HEK293T (cell line): ENCODE data around the gene SMG6.
"Not testable (repeated sequence)": the region's sequence is repeated elsewhere in the genome, so short reads cannot be mapped to it uniquely, and the experiment has no call there.

Experiments used
- CTCF ChIA-PET: fragments of 350-600 bp; formaldehyde crosslinking; extraction: SDS; loops from one replicate; lab custom pipeline; 2021; ENCODE audit warnings: antibody characterized with exemption, inconsistent platforms; lab: Yijun Ruan, JAX
- POLR2A ChIA-PET: fragments of 350-600 bp; formaldehyde crosslinking; extraction: SDS; loops from one replicate; lab custom pipeline; 2020; ENCODE audit warnings: antibody characterized with exemption, inconsistent platforms; lab: Yijun Ruan, JAX
- DNase-seq: peaks from one replicate; pipeline ENCODE4 v3.0.0; 2012; ENCODE audit warnings: mixed read lengths; ENCODE audit errors: extremely low spot score
- ARNT ChIP-seq: fragments of 450-650 bp; IDR thresholded peaks from 2 replicates; pipeline ENCODE4 v1.6.1; 2017; ENCODE audit warnings: mild to moderate bottlenecking
- BHLHE40 ChIP-seq: fragments of 450-650 bp; IDR thresholded peaks from 2 replicates; pipeline ENCODE4 v1.6.1; 2016; ENCODE audit warnings: mild to moderate bottlenecking, moderate library complexity, borderline replicate concordance
- CTBP1 ChIP-seq: fragments of 450-650 bp; IDR thresholded peaks from 2 replicates; pipeline ENCODE4 v1.6.1; 2016; ENCODE audit warnings: borderline replicate concordance
- ELF4 ChIP-seq: fragments of 450-650 bp; IDR thresholded peaks from 2 replicates; pipeline ENCODE4 v1.6.1; 2017; ENCODE audit warnings: antibody characterized with exemption
- FOXA1 ChIP-seq: fragments of 450-650 bp; IDR thresholded peaks from 2 replicates; pipeline ENCODE4 v1.6.1; 2016; ENCODE audit warnings: mild to moderate bottlenecking
- FOXK2 ChIP-seq: fragments of 450-650 bp; IDR thresholded peaks from 2 replicates; pipeline ENCODE4 v1.6.1; 2016; ENCODE audit warnings: mild to moderate bottlenecking
- FOXM1 ChIP-seq: fragments of 450-650 bp; IDR thresholded peaks from 2 replicates; pipeline ENCODE4 v1.6.1; 2017; ENCODE audit warnings: mild to moderate bottlenecking, borderline replicate concordance
- HDGF ChIP-seq: fragments of 450-650 bp; IDR thresholded peaks from 2 replicates; pipeline ENCODE4 v1.6.1; 2017; ENCODE audit warnings: antibody characterized with exemption, borderline replicate concordance
- L3MBTL2 ChIP-seq: fragments of 450-650 bp; conservative IDR thresholded peaks from 2 replicates; pipeline ENCODE4 v1.6.1; 2016; ENCODE audit warnings: mild to moderate bottlenecking
- LEF1 ChIP-seq: fragments of 450-650 bp; IDR thresholded peaks from 2 replicates; pipeline ENCODE4 v1.6.1; 2017; ENCODE audit warnings: mild to moderate bottlenecking, borderline replicate concordance
- NFRKB ChIP-seq: fragments of 450-650 bp; IDR thresholded peaks from 2 replicates; pipeline ENCODE4 v1.6.1; 2016; ENCODE audit warnings: mild to moderate bottlenecking, moderate library complexity
- PKNOX1 ChIP-seq: fragments of 450-650 bp; IDR thresholded peaks from 2 replicates; pipeline ENCODE4 v1.6.1; 2016
- SP1 ChIP-seq: fragments of 450-650 bp; IDR thresholded peaks from 2 replicates; pipeline ENCODE4 v1.6.1; 2017
- SUZ12 ChIP-seq: fragments of 450-650 bp; IDR thresholded peaks from 2 replicates; pipeline ENCODE4 v1.6.1; 2016; ENCODE audit warnings: mild to moderate bottlenecking
- TARDBP ChIP-seq: fragments of 450-650 bp; IDR thresholded peaks from 2 replicates; pipeline ENCODE4 v1.6.1; 2016
- ZNF384 ChIP-seq: fragments of 450-650 bp; IDR thresholded peaks from 2 replicates; pipeline ENCODE4 v1.6.1; 2016

Gene SMG6

DNA sequence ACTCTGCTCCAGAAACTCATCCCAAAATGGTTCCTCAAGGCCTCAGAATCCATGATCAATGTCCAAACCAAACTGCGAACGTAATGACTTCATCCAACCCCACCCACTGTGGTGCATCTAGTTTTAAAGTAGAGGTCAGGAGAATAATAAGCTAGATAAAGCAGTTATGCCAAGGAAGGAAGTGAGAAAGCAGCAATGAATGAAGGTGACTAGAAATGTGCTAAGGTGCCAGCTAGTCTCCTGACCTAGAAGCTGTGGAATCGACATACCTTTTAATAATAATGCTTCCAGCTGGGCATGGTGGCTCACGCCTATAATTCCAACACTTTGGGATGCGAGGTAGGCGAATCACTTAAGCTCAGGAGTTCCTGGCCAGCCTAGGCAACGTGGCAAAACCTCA is 99.2 kb downstream of the SMG6 start:
- POLR2A ChIA-PET: no interaction called here
- DNase-seq: no peak
- CTCF ChIA-PET: no interaction called here
- TF ChIP-seq ARNT (no peak), L3MBTL2 (no peak), TARDBP (no peak), ZNF384 (no peak), FOXA1 (no peak), LEF1 (no peak), BHLHE40 (no peak), FOXK2 (no peak), SUZ12 (no peak)

- CTCF ChIA-PET: no interaction called here
- POLR2A ChIA-PET: no interaction called here
- no peak for DNase-seq
- TF ChIP-seq FOXK2: no peak
- TF ChIP-seq ELF4: no peak
- no peak for TF ChIP-seq HDGF
- no peak for TF ChIP-seq PKNOX1
- no peak for TF ChIP-seq TARDBP
- no peak for TF ChIP-seq ARNT
- TF ChIP-seq BHLHE40: no peak
- no peak for TF ChIP-seq FOXM1
- no peak for TF ChIP-seq FOXA1
- TF ChIP-seq SP1: no peak
- TF ChIP-seq CTBP1: no peak
- TF ChIP-seq ZNF384: no peak
- no peak for TF ChIP-seq NFRKB
- no peak for TF ChIP-seq LEF1
- no peak for TF ChIP-seq SUZ12
- TF ChIP-seq L3MBTL2: no peak
These were observed 99.8 kb downstream of the SMG6 start for GRCh38 chr17:2203818-2204217.

GRCh38 chr17:2202996-2203575 is 100.5 kb downstream of the SMG6 start:
- POLR2A ChIA-PET: no interaction called here
- TF ChIP-seq FOXK2 (no peak), BHLHE40 (no peak), FOXM1 (no peak)
- DNase-seq: no peak
- CTCF ChIA-PET: no interaction called here

- no peak for DNase-seq
- ChIA-PET POLR2A (no interaction called here), CTCF (no interaction called here)
- no peak for TF ChIP-seq CTBP1
- TF ChIP-seq FOXK2: no peak
- TF ChIP-seq ZNF384: no peak
- no peak for TF ChIP-seq SP1
- TF ChIP-seq FOXA1: no peak
- no peak for TF ChIP-seq TARDBP
- no peak for TF ChIP-seq PKNOX1
- TF ChIP-seq LEF1: no peak
- TF ChIP-seq ARNT: no peak
- no peak for TF ChIP-seq NFRKB
- no peak for TF ChIP-seq SUZ12
- TF ChIP-seq BHLHE40: no peak
- no peak for TF ChIP-seq ELF4
- no peak for TF ChIP-seq L3MBTL2
- TF ChIP-seq HDGF: no peak
- TF ChIP-seq FOXM1: no peak
These were observed 101.1 kb downstream of the SMG6 start for GRCh38 chr17:2202302-2202995.

- DNase-seq, CTCF ChIA-PET, POLR2A ChIA-PET: not testable (repeated sequence)
These were observed 104.2 kb downstream of the SMG6 start for GRCh38 chr17:2199386-2199785.

GRCh38 chr17:2198927-2199326 is 104.7 kb downstream of the SMG6 start:
- CTCF ChIA-PET: interaction anchor here (1.4 kb wide), 1 partner anchor 140 kb away, joined by 3 read pairs; no protein-coding TSS in a partner anchor

DNA sequence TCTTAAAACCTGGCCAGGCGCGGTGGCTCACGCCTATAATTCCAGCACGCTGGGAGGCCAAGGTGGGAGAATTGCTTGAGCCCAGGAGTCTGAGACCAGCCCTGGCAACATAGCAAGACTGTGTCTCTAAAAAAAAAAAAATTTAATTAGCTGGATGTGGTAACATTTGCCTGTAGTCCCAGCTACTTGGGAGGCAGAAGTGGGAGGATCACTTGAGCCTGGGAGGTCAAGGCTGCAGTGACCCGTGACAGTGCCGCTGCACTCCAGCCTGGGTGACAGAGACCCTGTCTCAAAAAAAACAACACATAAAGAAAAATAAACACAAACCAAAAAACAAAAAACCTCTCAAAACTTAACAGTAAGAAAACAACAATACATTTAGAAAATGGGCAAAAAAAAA is 106.3 kb downstream of the SMG6 start:
- TF ChIP-seq SUZ12 (no peak), TARDBP (no peak), L3MBTL2 (no peak), PKNOX1 (no peak), BHLHE40 (no peak), NFRKB (no peak), FOXA1 (no peak), SP1 (no peak), ARNT (no peak), ELF4 (no peak), CTBP1 (no peak), FOXK2 (no peak), ZNF384 (no peak; the same call in 1 of the 2 replicates), FOXM1 (no peak), HDGF (no peak), LEF1 (no peak)
- CTCF ChIA-PET: no interaction called here
- POLR2A ChIA-PET: no interaction called here
- no peak for DNase-seq

More at GRCh38 chr17:2198927-2199326, 104.7 kb downstream of the SMG6 start:
- TF ChIP-seq FOXA1 (no peak), LEF1 (no peak), SUZ12 (no peak), HDGF (no peak), BHLHE40 (no peak), FOXK2 (no peak), NFRKB (no peak)
- DNase-seq: no peak
- POLR2A ChIA-PET: no interaction called here
